Ishikawa (cell line): ENCODE results near the gene PRMT7.

Source experiments
- CEBPB ChIP-seq: IDR thresholded peaks from 2 replicates; pipeline ENCODE4 v1.6.1; 2012
- CREB1 ChIP-seq: IDR thresholded peaks from 2 replicates; pipeline ENCODE4 v1.6.1; 2012; ENCODE audit warnings: low read depth
- EGR1 ChIP-seq: IDR thresholded peaks from 2 replicates; pipeline ENCODE4 v1.6.1; 2012
- EP300 ChIP-seq: IDR thresholded peaks from 2 replicates; pipeline ENCODE4 v1.6.1; 2012; ENCODE audit warnings: borderline replicate concordance
- FOXM1 ChIP-seq: IDR thresholded peaks from 2 replicates; pipeline ENCODE4 v1.6.1; 2012; ENCODE audit warnings: low read depth, borderline replicate concordance
- MAX ChIP-seq: IDR thresholded peaks from 2 replicates; pipeline ENCODE4 v1.6.1; 2012
- NFIC ChIP-seq: IDR thresholded peaks from 2 replicates; pipeline ENCODE4 v1.6.1; 2012
- RAD21 ChIP-seq: IDR thresholded peaks from 2 replicates; pipeline ENCODE4 v1.6.1; 2012; ENCODE audit warnings: low read depth
- REST ChIP-seq: IDR thresholded peaks from 2 replicates; pipeline ENCODE4 v1.6.1; 2012; ENCODE audit warnings: low read depth, mild to moderate bottlenecking
- TAF1 ChIP-seq: IDR thresholded peaks from 2 replicates; pipeline ENCODE4 v1.6.1; 2012; ENCODE audit warnings: low read depth, mild to moderate bottlenecking
- TCF12 ChIP-seq: IDR thresholded peaks from 2 replicates; pipeline ENCODE4 v1.6.1; 2012; ENCODE audit warnings: low read depth
- TEAD4 ChIP-seq: IDR thresholded peaks from 2 replicates; pipeline ENCODE4 v1.6.1; 2012
- USF1 ChIP-seq: IDR thresholded peaks from 2 replicates; pipeline ENCODE4 v1.6.1; 2012
- YY1 ChIP-seq: IDR thresholded peaks from 2 replicates; pipeline ENCODE4 v1.6.1; 2012; ENCODE audit warnings: low read depth
- ZBTB7A ChIP-seq: IDR thresholded peaks from 2 replicates; pipeline ENCODE4 v1.6.1; 2012; ENCODE audit warnings: low read depth

Gene PRMT7

GRCh38 chr16:68371706-68372380 is 61.0 kb downstream of the PRMT7 start:
- TF ChIP-seq ZBTB7A (no peak), CEBPB (no peak), TAF1 (no peak), EP300 (no peak), EGR1 (no peak), USF1 (no peak), NFIC (no peak), YY1 (no peak), TCF12 (no peak), CREB1 (no peak), MAX (no peak), RAD21 (no peak), TEAD4 (no peak)

GRCh38 chr16:68372381-68372720 is 61.5 kb downstream of the PRMT7 start:
- TF ChIP-seq REST (no peak), TCF12 (no peak), ZBTB7A (no peak)

GRCh38 chr16:68372806-68373205 is 62.0 kb downstream of the PRMT7 start:
- TF ChIP-seq YY1 (no peak), TAF1 (no peak), EGR1 (no peak), MAX (no peak), RAD21 (no peak), USF1 (no peak), EP300 (no peak), REST (no peak), ZBTB7A (no peak), TCF12 (no peak), CEBPB (no peak)

- TF ChIP-seq FOXM1 (no peak), TEAD4 (no peak), TCF12 (no peak), CEBPB (no peak), ZBTB7A (no peak), NFIC (no peak), YY1 (no peak), EGR1 (no peak), USF1 (no peak), REST (no peak), TAF1 (no peak), EP300 (no peak), CREB1 (no peak), MAX (no peak), RAD21 (no peak)
Observed at GRCh38 chr16:68373528-68374245, 62.9 kb downstream of the PRMT7 start.
